ENCODE results near the gene PALD1.

DNA sequence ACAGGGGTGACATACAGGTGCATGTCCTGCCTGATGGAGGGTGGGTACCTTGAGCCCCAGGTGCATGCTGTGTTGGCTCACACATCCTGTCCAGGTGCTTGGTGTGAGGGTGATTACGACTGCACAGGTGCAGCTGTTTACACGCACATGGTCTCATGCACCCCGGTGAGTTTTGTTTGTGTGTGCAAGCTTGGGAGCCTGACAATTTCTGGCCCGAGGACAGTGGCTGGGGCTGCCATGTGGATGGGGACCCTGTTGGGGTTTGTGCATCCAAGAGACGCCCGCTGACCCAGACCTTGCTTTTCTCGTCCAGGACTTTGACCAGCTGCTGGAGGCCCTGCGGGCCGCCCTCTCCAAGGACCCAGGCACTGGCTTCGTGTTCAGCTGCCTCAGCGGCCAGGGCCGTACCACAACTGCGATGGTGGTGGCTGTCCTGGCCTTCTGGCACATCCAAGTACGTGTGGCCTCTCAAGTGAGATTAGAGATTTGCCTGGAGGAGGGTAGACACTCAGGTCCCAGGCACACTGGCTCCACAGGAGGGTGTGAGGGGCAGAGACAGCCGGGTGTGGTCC is 62.3 kb downstream of the PALD1 start:
- TF ChIP-seq, protein P1, sequence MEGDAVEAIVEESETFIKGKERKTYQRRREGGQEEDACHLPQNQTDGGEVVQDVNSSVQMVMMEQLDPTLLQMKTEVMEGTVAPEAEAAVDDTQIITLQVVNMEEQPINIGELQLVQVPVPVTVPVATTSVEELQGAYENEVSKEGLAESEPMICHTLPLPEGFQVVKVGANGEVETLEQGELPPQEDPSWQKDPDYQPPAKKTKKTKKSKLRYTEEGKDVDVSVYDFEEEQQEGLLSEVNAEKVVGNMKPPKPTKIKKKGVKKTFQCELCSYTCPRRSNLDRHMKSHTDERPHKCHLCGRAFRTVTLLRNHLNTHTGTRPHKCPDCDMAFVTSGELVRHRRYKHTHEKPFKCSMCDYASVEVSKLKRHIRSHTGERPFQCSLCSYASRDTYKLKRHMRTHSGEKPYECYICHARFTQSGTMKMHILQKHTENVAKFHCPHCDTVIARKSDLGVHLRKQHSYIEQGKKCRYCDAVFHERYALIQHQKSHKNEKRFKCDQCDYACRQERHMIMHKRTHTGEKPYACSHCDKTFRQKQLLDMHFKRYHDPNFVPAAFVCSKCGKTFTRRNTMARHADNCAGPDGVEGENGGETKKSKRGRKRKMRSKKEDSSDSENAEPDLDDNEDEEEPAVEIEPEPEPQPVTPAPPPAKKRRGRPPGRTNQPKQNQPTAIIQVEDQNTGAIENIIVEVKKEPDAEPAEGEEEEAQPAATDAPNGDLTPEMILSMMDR (IDR thresholded peaks at IDR 0.05): no peak
- TF ChIP-seq POLR2A (IDR thresholded peaks at IDR 0.05): no peak

Data from body of pancreas (tissue), 4 donors.